Kidney (tissue), 14 donors: ENCODE measurements around the gene RHBDL3. TPM values are rescaled to one million over a fixed set of nuclear protein-coding genes. Genes with fewer than 3 reads are reported as not detected.
A peak's percentile ranks its signal among the peaks of the same experiment; 100 is the strongest.

Source experiments
- DNase-seq, 5 donors: peaks; one replicate each; pipeline ENCODE4 v3.0.0-alpha.2; 2013 to 2020
- FAIRE-seq: peaks from 2 replicates; lab custom pipeline; 2012; peaks lifted over from hg19 to GRCh38; lab: Jason Lieb, UNC
- H3K27ac ChIP-seq, 2 donors: one replicate each; pipeline ENCODE4 v1.7.0; 2013; ENCODE audit warnings: low read depth in 2 of 2, low read length in 2 of 2, inconsistent platforms in 1 of 2
- H3K27me3 ChIP-seq: one replicate; pipeline ENCODE4 v1.7.1; 2013; ENCODE audit warnings: low read length, inconsistent platforms; ENCODE audit not compliant: control insufficient read depth, insufficient read depth
- H3K36me3 ChIP-seq, 3 donors: one replicate each; pipeline versions ENCODE4 v1.7.0 to v1.7.1; 2013; ENCODE audit warnings: low read length in 3 of 3, control low read depth in 1 of 3, inconsistent platforms in 1 of 3; ENCODE audit not compliant: insufficient read depth in 3 of 3, control insufficient read depth in 2 of 3
- H3K4me1 ChIP-seq, 3 donors: one replicate each; pipeline versions ENCODE4 v1.7.0 to v1.7.1; 2013; ENCODE audit warnings: low read length in 3 of 3, inconsistent platforms in 1 of 3, low read depth in 1 of 3; ENCODE audit not compliant: control insufficient read depth in 2 of 3, insufficient read depth in 2 of 3
- H3K4me3 ChIP-seq, 3 donors: one replicate each; pipeline versions ENCODE4 v1.7.0 to v1.8.1; 2013; ENCODE audit warnings: low read length in 3 of 3, control low read depth in 1 of 3, inconsistent platforms in 1 of 3
- H3K9ac ChIP-seq, 3 donors: one replicate each; pipeline versions ENCODE4 v1.7.0 to v1.7.1; 2013; ENCODE audit warnings: low read length in 3 of 3, control low read depth in 1 of 3, inconsistent platforms in 1 of 3
- H3K9me3 ChIP-seq, 3 donors: one replicate each; pipeline versions ENCODE4 v1.7.0 to v1.7.1; 2013; ENCODE audit warnings: low read length in 3 of 3, control low read depth in 1 of 3, inconsistent platforms in 1 of 3; ENCODE audit not compliant: control insufficient read depth in 2 of 3, insufficient read depth in 1 of 3
- CTCF ChIP-seq: IDR thresholded peaks from 3 replicates; pipeline ENCODE4 v1.5.1; 2012; ENCODE audit warnings: mild to moderate bottlenecking, moderate library complexity, borderline replicate concordance; ENCODE audit not compliant: insufficient read depth; ENCODE audit errors: extremely low read depth
- intact Hi-C: fragments of 100-400 bp; cut with DNase I; formaldehyde crosslinking; loops from one replicate; pipeline ENCODE4 v1.11.1; 2022
- polyA plus RNA-seq: library from polyadenylated mRNA; stranded (reverse); fragments of 350-450 nt; fragmentation: Illumina TruSeq; extraction: RNeasy Lipid Tissue Mini Kit (QIAGEN cat#74804); gene quantifications from one replicate; pipeline ENCODE4 v1.2.3, GENCODE V29; 2014; ENCODE audit warnings: low read depth, low replicate concordance; ENCODE audit not compliant: insufficient read depth
- total RNA-seq: library from RNA; stranded (reverse); fragmentation: NEBNext Ultra II Directional; extraction: Animal tissue kit (Norgen Biotek cat#: 25700); gene quantifications from one replicate; pipeline ENCODE4 v1.2.1, GENCODE V29; 2021
- donor health status: control.
- donor health status: control.
- donor health status: control.
- donor health status: control.
- donor health status: control.
- donor health status: DM: yes; HTN: yes; CAD: no.
- donor health status: Normal renal cell carcinoma (clear cell type).

Gene RHBDL3
- total and polyA plus RNA-seq, 2 donors from 2014 or later = 0.11 to 0.13 TPM

DNA sequence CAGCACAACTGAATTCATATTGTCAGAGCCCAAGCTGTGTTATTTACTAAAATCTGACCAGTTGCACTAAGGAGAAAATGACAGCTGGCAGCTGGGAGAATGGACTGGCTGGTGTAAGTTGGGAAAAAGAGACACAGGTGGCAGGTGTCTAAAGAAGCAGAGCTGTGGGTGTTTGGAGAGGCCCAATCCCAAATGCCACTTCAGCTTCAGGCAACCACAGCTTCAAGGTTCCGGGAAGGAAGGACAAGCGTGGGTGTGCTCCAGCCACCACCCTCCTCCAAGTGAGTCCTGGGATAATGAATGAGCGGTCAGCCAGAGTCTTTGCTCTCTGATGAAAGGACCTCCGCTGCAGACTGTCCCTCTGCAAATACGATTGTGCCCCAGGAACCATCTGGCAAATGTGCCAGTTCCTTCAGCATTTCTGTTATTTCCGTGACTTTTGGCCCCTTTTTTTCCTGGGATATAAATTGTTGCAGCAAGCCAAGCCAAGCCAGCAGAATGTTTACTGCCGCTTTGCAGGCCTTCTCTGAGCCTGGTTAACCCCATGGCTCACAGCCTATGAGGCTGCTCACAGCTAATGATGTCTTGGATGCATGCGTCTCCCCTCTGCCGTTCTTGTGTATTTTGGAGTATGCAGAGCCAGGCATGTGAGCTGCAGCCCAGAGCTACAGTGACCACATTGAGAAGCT is 9.5 kb upstream of the RHBDL3 start:
- H3K9me3 ChIP-seq = no peaks in the 10 kb centered on the region
- TF ChIP-seq CTCF = no peak
- H3K9ac ChIP-seq = no peak overlapping the region
- DNase-seq (peak in 1 of 5 donors; percentile 29), FAIRE-seq (no peak)
- intact Hi-C loops = no loop called here
- no peaks in the 10 kb centered on the region for H3K27me3 ChIP-seq
- H3K27ac ChIP-seq = no peak overlapping the region
- H3K4me3 ChIP-seq = no peak overlapping the region
- peaks cover 0 to 6% (median 4%) of the 10 kb centered on the region in 3 donors for H3K4me1 ChIP-seq
- H3K36me3 ChIP-seq = no peaks in the 10 kb centered on the region

- TF ChIP-seq CTCF = no peak
- peaks cover 0 to 6% (median 4%) of the 10 kb centered on the region in 3 donors for H3K4me1 ChIP-seq
- no peak overlapping the region for H3K27ac ChIP-seq
- intact Hi-C loops = no loop called here
- H3K4me3 ChIP-seq = no peak overlapping the region
- no peaks in the 10 kb centered on the region for H3K9me3 ChIP-seq
- DNase-seq (peak in 1 of 5 donors; percentile 37), FAIRE-seq (no peak)
- no peak overlapping the region for H3K9ac ChIP-seq
- no peaks in the 10 kb centered on the region for H3K36me3 ChIP-seq
- no peaks in the 10 kb centered on the region for H3K27me3 ChIP-seq
Observed at GRCh38 chr17:32256701-32257019, 9.0 kb upstream of the RHBDL3 start.

DNA sequence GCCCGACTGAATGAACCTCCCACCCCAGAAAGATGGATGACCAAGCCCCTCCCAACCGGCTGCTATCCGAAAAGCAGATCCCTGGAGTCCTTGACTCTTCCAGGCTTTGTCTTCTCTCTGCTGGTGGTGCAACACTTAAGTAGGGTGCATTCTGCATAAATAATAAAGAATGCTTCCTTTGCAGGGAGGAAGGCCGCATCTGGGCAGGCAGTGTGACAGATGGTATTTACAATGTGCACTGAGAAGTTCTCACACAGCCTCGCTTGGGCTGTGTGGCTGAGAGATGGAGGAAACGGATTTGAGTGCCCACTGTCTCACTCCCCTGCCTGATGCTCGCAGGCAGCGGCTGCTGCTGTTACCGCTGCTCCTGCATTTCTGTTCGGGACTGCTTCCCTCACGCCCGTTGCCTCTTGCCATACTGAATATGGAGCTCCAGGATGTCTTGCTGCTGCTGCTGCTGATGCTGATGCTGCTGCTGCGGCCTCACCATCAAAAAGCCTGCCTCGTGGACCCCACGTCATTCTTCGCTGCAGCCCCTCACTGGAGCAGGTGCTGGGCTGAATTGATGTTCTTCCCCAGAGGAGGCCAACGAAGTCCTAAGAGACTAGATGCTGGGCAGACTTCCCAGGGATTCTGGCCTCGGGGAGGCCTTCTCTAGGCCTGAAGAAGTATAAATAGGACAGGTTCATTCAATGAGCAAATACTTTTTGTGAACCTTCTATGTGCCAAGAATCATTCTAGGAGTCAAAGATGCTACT is 7.1 kb upstream of the RHBDL3 start:
- Histone ChIP-seq H3K27ac (no peak overlapping the region), H3K9ac (no peak overlapping the region), H3K36me3 (no peaks in the 10 kb centered on the region), H3K9me3 (no peaks in the 10 kb centered on the region), H3K27me3 (no peaks in the 10 kb centered on the region), H3K4me1 (peaks cover 0 to 6% (median 4%) of the 10 kb centered on the region in 3 donors), H3K4me3 (no peak overlapping the region)
- no peak for FAIRE-seq
- peak in 1 of 5 donors; percentile 14 for DNase-seq
- intact Hi-C loops = no loop called here
- TF ChIP-seq CTCF = no peak
